GM12878 (cell line): ENCODE measurements around the gene ZNF10. TPM values are rescaled to one million over a fixed set of nuclear protein-coding genes. Genes with fewer than 3 reads are reported as not detected.
A peak's percentile ranks its signal among the peaks of the same experiment; 100 is the strongest.

Source experiments
- ATF7 ChIP-seq: fragments of 450-650 bp; IDR thresholded peaks from 2 replicates; pipeline ENCODE4 v1.6.1; 2016; ENCODE audit warnings: low read depth, mild to moderate bottlenecking
- BCLAF1 ChIP-seq: fragments of 450-650 bp; IDR thresholded peaks from 2 replicates; pipeline ENCODE4 v1.6.1; 2017; ENCODE audit warnings: antibody characterized with exemption, mild to moderate bottlenecking, moderate library complexity
- BMI1 ChIP-seq: fragments of 450-650 bp; IDR thresholded peaks from 2 replicates; pipeline ENCODE4 v1.6.1; 2016; ENCODE audit warnings: mild to moderate bottlenecking, moderate library complexity, borderline replicate concordance
- CEBPZ ChIP-seq: fragments of 150-350 bp; IDR thresholded peaks from 2 replicates; pipeline ENCODE4 v1.6.1; 2016; ENCODE audit warnings: low read depth, low read length
- ELK1 ChIP-seq: IDR thresholded peaks from 2 replicates; pipeline ENCODE4 v1.6.1; 2012; ENCODE audit warnings: low read depth, low read length, improper control_type of control experiment
- EP300 ChIP-seq, 2 experiments: fragments of 150-350 bp in 1 of 2; IDR thresholded peaks; 2 replicates each; pipeline ENCODE4 v1.6.1; 2011 to 2012; ENCODE audit warnings: low read depth in 2 of 2, low read length in 2 of 2, borderline replicate concordance in 1 of 2, improper control_type of control experiment in 1 of 2, inconsistent platforms in 1 of 2; ENCODE audit not compliant: control insufficient read depth in 1 of 2
- HDAC6 ChIP-seq: fragments of 200-600 bp; sonication (generic); IDR thresholded peaks from one replicate; pipeline ENCODE4 v1.8.0; 2017; ENCODE audit warnings: antibody characterized with exemption; ENCODE audit not compliant: unreplicated experiment
- IRF4 ChIP-seq: IDR thresholded peaks from 2 replicates; pipeline ENCODE4 v1.6.1; 2011; ENCODE audit warnings: low read depth, low read length
- JUND ChIP-seq: IDR thresholded peaks from 2 replicates; pipeline ENCODE4 v1.6.1; 2012; ENCODE audit warnings: low read depth, mild to moderate bottlenecking, low read length, improper control_type of control experiment, moderate library complexity
- MXI1 ChIP-seq: fragments of 150-350 bp; IDR thresholded peaks from 2 replicates; pipeline ENCODE4 v1.6.1; 2011; ENCODE audit warnings: low read depth, mild to moderate bottlenecking, inconsistent platforms, low read length, improper control_type of control experiment
- NR2C1 ChIP-seq: fragments of 450-650 bp; IDR thresholded peaks from 2 replicates; pipeline ENCODE4 v1.6.1; 2017; ENCODE audit warnings: antibody characterized with exemption, mild to moderate bottlenecking, moderate library complexity
- PBX3 ChIP-seq: IDR thresholded peaks from 2 replicates; pipeline ENCODE4 v1.6.1; 2011; ENCODE audit warnings: mild to moderate bottlenecking, low read depth, low read length, moderate library complexity; ENCODE audit not compliant: insufficient replicate concordance
- RBBP5 ChIP-seq: fragments of 200-600 bp; sonication (generic); conservative IDR thresholded peaks from 2 replicates; pipeline ENCODE4 v1.6.1; 2016
- SREBF1 ChIP-seq: IDR thresholded peaks from 2 replicates; pipeline ENCODE4 v1.6.1; 2012; ENCODE audit warnings: mild to moderate bottlenecking, low read length
- ZBTB40 ChIP-seq: fragments of 450-650 bp; IDR thresholded peaks from 2 replicates; pipeline ENCODE4 v1.6.1; 2016; ENCODE audit warnings: mild to moderate bottlenecking, moderate library complexity, borderline replicate concordance
- ZSCAN29 ChIP-seq: fragments of 450-650 bp; IDR thresholded peaks from 2 replicates; pipeline ENCODE4 v1.6.1; 2017; ENCODE audit warnings: mild to moderate bottlenecking, moderate library complexity
- polyA plus RNA-seq, 11 experiments: library from polyadenylated mRNA; depleted of rRNA in 4 of 11; unstranded in 6 of 11; stranded (reverse) in 5 of 11; fragments of >200 nt; fragmentation: Nextera tagmentation in 4 of 11; fragmentation: Illumina TruSeq in 1 of 11; extraction: Ambion mirVana in 4 of 11; extraction: Trizol in 1 of 11; gene quantifications; 1 replicate in 1 of 11; 2 replicates in 10 of 11; pipeline versions ENCODE4 v1.2.1 to v1.2.3, GENCODE V29; 2011 to 2016; ENCODE audit warnings: inconsistent platforms in 2 of 11, missing spikeins in 2 of 11, low read depth in 1 of 11
- total RNA-seq, 4 experiments: library from RNA; depleted of rRNA in 3 of 4; stranded (reverse); fragments of >200 nt in 3 of 4; fragmentation: Illumina TruSeq in 1 of 4; extraction: Trizol in 1 of 4; gene quantifications; 2 replicates each; pipeline versions ENCODE4 v1.2.1 to v1.2.3, GENCODE V29; 2013 to 2021

The ZNF10 gene
- total and polyA plus RNA-seq, 10 of the 15 experiments (the other 5 are each of a cell fraction or from before 2014, with no cell fraction given): 1.7 to 4.2 (median 2.9) TPM

- TF ChIP-seq ATF7 (peak; percentile 71; the same call in 1 of the 2 replicates), RBBP5 (no peak), NR2C1 (peak; percentile 95), EP300 (IDR thresholded peaks at IDR 0.05; ENCODE audit: borderline replicate concordance in 1 of 2, control insufficient read depth in 1 of 2, low read depth in 2 of 2, low read length in 2 of 2) (no peak), ZSCAN29 (no peak), HDAC6 (no peak), JUND (no peak), CEBPZ (no peak), SREBF1 (peak; percentile 89), IRF4 (0 out of 2 replicates have a peak, but pooled peaks have one; percentile 10), BMI1 (no peak), MXI1 (peak; percentile 77), BCLAF1 (no peak), ELK1 (peak; percentile 89), PBX3 (no peak), ZBTB40 (peak; percentile 87)
These were observed 51.0 kb downstream of the ZNF10 start, which contains the start of gene ZNF268 (continued) for GRCh38 chr12:133181238-133181959.
